ENCODE data around the gene FKBP1A. TPM values are rescaled to one million over a fixed set of nuclear protein-coding genes. Genes with fewer than 3 reads are reported as not detected.

Gene FKBP1A
- total RNA-seq, 2 donors from 2014 or later, result 69.9 to 184 TPM

- TF ChIP-seq, protein P1, sequence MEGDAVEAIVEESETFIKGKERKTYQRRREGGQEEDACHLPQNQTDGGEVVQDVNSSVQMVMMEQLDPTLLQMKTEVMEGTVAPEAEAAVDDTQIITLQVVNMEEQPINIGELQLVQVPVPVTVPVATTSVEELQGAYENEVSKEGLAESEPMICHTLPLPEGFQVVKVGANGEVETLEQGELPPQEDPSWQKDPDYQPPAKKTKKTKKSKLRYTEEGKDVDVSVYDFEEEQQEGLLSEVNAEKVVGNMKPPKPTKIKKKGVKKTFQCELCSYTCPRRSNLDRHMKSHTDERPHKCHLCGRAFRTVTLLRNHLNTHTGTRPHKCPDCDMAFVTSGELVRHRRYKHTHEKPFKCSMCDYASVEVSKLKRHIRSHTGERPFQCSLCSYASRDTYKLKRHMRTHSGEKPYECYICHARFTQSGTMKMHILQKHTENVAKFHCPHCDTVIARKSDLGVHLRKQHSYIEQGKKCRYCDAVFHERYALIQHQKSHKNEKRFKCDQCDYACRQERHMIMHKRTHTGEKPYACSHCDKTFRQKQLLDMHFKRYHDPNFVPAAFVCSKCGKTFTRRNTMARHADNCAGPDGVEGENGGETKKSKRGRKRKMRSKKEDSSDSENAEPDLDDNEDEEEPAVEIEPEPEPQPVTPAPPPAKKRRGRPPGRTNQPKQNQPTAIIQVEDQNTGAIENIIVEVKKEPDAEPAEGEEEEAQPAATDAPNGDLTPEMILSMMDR (IDR thresholded peaks at IDR 0.05), result no peak
- no peaks in the 10 kb centered on the region for H3K9me3 ChIP-seq
- H3K27me3 ChIP-seq (replicated peaks; ENCODE audit: insufficient read depth), result no peaks in the 10 kb centered on the region
- ATAC-seq (ENCODE audit: insufficient number of reproducible peaks, low FRiP score, low read depth), result peak; percentile 38
- H3K4me3 ChIP-seq, result peak overlapping the region; percentile 84
- DNase-seq (ENCODE audit: low spot score), result peak; percentile 50
- peak overlapping the region; percentile 60 to 96 for H3K27ac ChIP-seq
- H3K4me1 ChIP-seq (ENCODE audit: control insufficient read depth in 1 of 2, low read depth in 2 of 2), result peaks cover 7 to 48% of the 10 kb centered on the region in 2 donors
- H3K36me3 ChIP-seq, result no peaks in the 10 kb centered on the region
Measured at GRCh38 chr20:1324598-1325172, 68.2 kb downstream of the FKBP1A start.

GRCh38 chr20:1323830-1324597, 68.8 kb downstream of the FKBP1A start:
- no peaks in the 10 kb centered on the region for H3K36me3 ChIP-seq
- H3K27ac ChIP-seq, result peak overlapping the region in 1 of 2 donors; percentile 96
- H3K27me3 ChIP-seq (replicated peaks; ENCODE audit: insufficient read depth), result no peaks in the 10 kb centered on the region
- ATAC-seq (ENCODE audit: insufficient number of reproducible peaks, low FRiP score, low read depth) (no peak), DNase-seq (ENCODE audit: low spot score) (no peak)
- H3K9me3 ChIP-seq, result no peaks in the 10 kb centered on the region
- TF ChIP-seq, protein P1 (IDR thresholded peaks at IDR 0.05), result no peak
- H3K4me3 ChIP-seq, result peak overlapping the region; percentile 84
- H3K4me1 ChIP-seq (ENCODE audit: control insufficient read depth in 1 of 2, low read depth in 2 of 2), result peaks cover 7 to 48% of the 10 kb centered on the region in 2 donors

DNA sequence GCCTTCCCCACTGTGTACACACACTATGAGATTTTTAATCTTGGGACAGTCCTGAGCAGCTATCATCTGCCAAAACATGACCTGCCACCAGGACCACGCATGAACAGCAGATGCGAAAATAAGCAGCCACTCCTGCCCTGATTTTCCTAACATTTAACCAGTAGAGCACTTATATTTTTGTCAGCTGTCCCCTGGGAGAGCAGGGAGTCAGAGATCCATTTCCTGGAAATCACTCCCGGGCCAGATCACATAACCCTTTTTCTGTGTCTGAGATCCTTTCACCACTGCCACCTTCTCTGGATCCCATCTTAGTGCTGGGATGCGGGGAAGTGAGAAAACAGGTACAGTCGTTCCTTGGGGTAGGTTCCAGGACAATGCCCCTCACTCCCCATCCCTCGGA, 69.6 kb downstream of the FKBP1A start:
- DNase-seq (ENCODE audit: low spot score), result no peak
- Histone ChIP-seq H3K27ac (peak overlapping the region; percentile 2 to 73), H3K36me3 (no peaks in the 10 kb centered on the region), H3K4me3 (no peak overlapping the region), H3K4me1 (ENCODE audit: control insufficient read depth in 1 of 2, low read depth in 2 of 2) (peaks cover 7 to 46% of the 10 kb centered on the region in 2 donors), H3K9me3 (no peaks in the 10 kb centered on the region), H3K27me3 (replicated peaks; ENCODE audit: insufficient read depth) (no peaks in the 10 kb centered on the region)
- TF ChIP-seq, protein P1 (IDR thresholded peaks at IDR 0.05), result no peak
- no peak for ATAC-seq (ENCODE audit: insufficient number of reproducible peaks, low FRiP score, low read depth)

GRCh38 chr20:1322511-1323245, 70.2 kb downstream of the FKBP1A start:
- Histone ChIP-seq H3K27me3 (replicated peaks; ENCODE audit: insufficient read depth) (no peaks in the 10 kb centered on the region), H3K9me3 (no peaks in the 10 kb centered on the region), H3K27ac (peak overlapping the region; percentile 2 to 73), H3K4me3 (no peak overlapping the region), H3K36me3 (no peaks in the 10 kb centered on the region), H3K4me1 (ENCODE audit: control insufficient read depth in 1 of 2, low read depth in 2 of 2) (peaks cover 7 to 40% of the 10 kb centered on the region in 2 donors)
- DNase-seq (ENCODE audit: low spot score), result no peak
- peak; percentile 38 for ATAC-seq (ENCODE audit: insufficient number of reproducible peaks, low FRiP score, low read depth)
- TF ChIP-seq, protein P1 (IDR thresholded peaks at IDR 0.05), result no peak

- ATAC-seq (ENCODE audit: insufficient number of reproducible peaks, low FRiP score, low read depth) (no peak), DNase-seq (ENCODE audit: low spot score) (no peak)
- TF ChIP-seq, protein P1 (IDR thresholded peaks at IDR 0.05), result no peak
- H3K4me3 ChIP-seq, result no peak overlapping the region
- H3K9me3 ChIP-seq, result no peaks in the 10 kb centered on the region
- no peaks in the 10 kb centered on the region for H3K36me3 ChIP-seq
- no peak overlapping the region for H3K27ac ChIP-seq
- H3K27me3 ChIP-seq (replicated peaks; ENCODE audit: insufficient read depth), result no peaks in the 10 kb centered on the region
- H3K4me1 ChIP-seq (ENCODE audit: control insufficient read depth in 1 of 2, low read depth in 2 of 2), result peaks cover 2 to 29% of the 10 kb centered on the region in 2 donors
Measured at GRCh38 chr20:1321654-1321939, 71.3 kb downstream of the FKBP1A start.
